GM12891 (cell line): ENCODE data around the gene DYNC2H1.

Source experiments
- POLR2A ChIP-seq: IDR thresholded peaks from 2 replicates; pipeline ENCODE4 v1.6.1; 2011; ENCODE audit warnings: low read depth, low read length, control low read depth
- POLR2AphosphoS5 ChIP-seq: IDR thresholded peaks from 2 replicates; pipeline ENCODE4 v1.6.1; 2011; ENCODE audit warnings: low read depth, low read length, control low read depth
- POU2F2 ChIP-seq: IDR thresholded peaks from 2 replicates; pipeline ENCODE4 v1.6.1; 2011; ENCODE audit warnings: low read depth, mild to moderate bottlenecking, control low read depth, low read length, moderate library complexity
- TAF1 ChIP-seq: IDR thresholded peaks from 2 replicates; pipeline ENCODE4 v1.6.1; 2011; ENCODE audit warnings: low read depth, low read length, control low read depth

DNA sequence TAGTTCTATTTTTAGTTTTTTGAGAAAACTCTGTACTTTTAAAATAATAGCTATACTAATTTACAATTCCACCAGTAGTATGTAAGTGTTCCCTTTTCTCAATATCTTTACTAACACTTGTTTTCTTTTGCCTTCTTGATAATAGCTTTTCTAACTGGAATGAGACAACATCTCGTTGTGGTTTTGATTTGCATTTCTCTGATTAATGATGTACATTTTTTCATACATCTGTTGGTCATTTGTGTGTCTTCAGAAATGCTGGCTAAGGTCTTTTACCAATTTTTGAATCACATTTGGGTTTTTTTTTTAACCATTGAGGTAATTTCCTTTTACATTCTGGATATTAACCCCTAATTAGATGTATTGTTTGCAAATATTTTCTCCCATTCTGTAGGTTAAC lies 258.9 kb downstream of the DYNC2H1 start:
- TF ChIP-seq POLR2AphosphoS5 (no peak), TAF1 (no peak), POLR2A (no peak), POU2F2 (no peak)
